Measurements from ENCODE around the gene RPL13.
A peak's percentile ranks its signal among the peaks of the same experiment; 100 is the strongest.

The RPL13 gene

DNA sequence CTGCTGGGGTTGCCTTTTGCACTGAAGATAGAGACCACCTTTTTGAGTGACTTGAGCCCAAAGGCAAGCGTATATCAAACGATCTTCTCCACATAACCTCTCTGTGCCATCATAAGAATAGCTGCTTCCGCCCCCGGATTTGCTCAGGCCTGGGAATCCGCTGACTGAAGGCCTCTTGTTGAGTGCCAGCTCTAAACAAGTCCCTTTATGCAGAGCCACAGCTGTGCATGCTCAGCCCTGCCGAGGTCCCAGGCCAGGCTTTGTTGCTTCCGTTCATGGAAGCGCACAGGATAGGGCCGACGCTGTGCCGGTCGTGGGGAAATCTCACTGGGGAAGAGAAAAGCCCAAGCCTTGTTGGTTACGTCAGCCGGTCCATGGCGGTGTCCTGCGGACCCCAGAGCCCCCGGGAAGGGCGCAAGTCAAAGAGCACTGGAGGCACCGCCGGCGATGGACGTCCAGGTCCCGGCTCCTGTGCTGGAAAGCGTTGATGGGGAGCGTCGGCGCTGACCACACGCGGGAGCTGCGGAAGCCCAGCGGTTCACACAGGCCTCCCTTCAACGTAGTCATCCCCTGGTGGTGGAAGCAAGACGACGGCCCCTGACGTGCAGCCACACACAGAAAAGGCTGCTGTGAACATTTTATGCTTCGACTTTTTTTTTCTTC lies 23.5 kb upstream of the RPL13 start:
- Mint-ChIP-seq H3K4me1 (ENCODE audit: low read depth) (peaks cover 26% of the 10 kb centered on the region), H3K36me3 (peaks cover 8% of the 10 kb centered on the region), H3K9me3 (ENCODE audit: low read depth) (no peaks in the 10 kb centered on the region), H3K4me3 (no peak overlapping the region), H3K27ac (no peak overlapping the region), H3K27me3 (no peaks in the 10 kb centered on the region)

DNA sequence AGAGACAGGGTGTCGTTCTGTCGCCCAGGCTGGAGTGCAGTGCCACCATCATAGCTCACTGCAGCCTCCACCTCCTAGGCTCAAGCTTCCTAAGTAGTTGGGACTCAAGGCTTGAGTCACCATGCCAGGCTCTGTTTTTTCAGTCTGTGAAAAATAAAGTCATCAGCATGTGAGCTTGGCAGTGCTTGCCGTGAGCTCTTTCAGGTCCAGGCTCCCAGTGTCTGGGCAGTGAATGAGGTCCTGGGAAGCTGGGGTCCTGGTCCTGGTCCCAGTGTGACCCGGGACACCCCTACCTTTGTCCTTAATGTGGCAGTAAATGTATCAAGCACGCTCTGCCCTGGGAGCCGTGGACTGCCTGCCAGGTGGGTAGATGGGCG lies 22.9 kb upstream of the RPL13 start:
- Mint-ChIP-seq H3K36me3 (peaks cover 8% of the 10 kb centered on the region), H3K27ac (no peak overlapping the region), H3K4me3 (no peak overlapping the region), H3K27me3 (no peaks in the 10 kb centered on the region), H3K4me1 (ENCODE audit: low read depth) (peaks cover 26% of the 10 kb centered on the region), H3K9me3 (ENCODE audit: low read depth) (no peaks in the 10 kb centered on the region)

DNA sequence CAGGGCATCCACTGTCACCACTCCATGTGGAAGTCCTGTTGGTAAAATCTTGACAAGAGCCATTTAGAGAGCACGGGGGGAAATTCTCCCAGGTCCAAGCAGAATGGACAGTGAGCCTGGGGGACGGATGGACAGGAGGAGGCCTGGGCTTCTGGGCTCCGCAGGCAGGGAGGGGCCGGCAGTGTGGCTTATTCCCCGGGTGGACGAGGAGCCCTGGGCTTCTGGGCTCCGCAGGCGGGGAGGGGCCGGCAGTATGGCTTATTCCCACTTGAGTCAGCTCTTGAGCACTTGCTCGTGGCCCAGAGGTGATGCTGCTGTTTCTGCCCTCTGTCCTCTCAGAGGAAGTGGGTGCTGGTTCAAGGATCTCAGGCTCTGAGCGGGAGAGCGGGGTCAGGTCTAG lies 22.2 kb upstream of the RPL13 start:
- H3K36me3 Mint-ChIP-seq: peaks cover 8% of the 10 kb centered on the region
- H3K27me3 Mint-ChIP-seq: no peaks in the 10 kb centered on the region
- peaks cover 26% of the 10 kb centered on the region for H3K4me1 Mint-ChIP-seq (ENCODE audit: low read depth)
- H3K4me3 Mint-ChIP-seq: no peak overlapping the region
- no peaks in the 10 kb centered on the region for H3K9me3 Mint-ChIP-seq (ENCODE audit: low read depth)
- no peak overlapping the region for H3K27ac Mint-ChIP-seq

- H3K4me3 Mint-ChIP-seq: peak overlapping the region; percentile 27
- no peak overlapping the region for H3K27ac Mint-ChIP-seq
- H3K36me3 Mint-ChIP-seq: peaks cover 3% of the 10 kb centered on the region
Measured at GRCh38 chr16:89540557-89540956, 19.9 kb upstream of the RPL13 start.

DNA sequence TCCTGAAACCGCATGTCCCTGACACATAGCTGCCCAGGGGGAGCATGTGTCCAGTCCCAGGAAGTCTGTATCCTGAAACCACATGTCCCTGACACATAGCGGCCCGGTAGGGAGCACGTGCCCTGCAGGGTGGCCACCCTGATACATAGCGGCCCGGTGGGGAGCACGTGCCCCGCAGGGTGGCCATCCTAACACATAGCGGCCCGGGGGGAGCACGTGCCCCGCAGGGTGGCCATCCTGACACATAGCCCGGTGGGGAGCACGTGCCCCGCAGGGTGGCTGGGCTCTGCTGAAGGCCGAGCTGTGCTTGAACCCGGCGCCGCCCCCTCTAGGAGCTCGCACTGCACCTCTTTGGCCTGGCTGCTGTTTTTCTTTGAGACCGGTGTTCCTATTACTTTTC lies 18.7 kb upstream of the RPL13 start:
- H3K36me3 Mint-ChIP-seq: peaks cover 3% of the 10 kb centered on the region
- no peak overlapping the region for H3K27ac Mint-ChIP-seq
- H3K9me3 Mint-ChIP-seq (ENCODE audit: low read depth): no peaks in the 10 kb centered on the region
- H3K4me1 Mint-ChIP-seq (ENCODE audit: low read depth): peaks cover 4% of the 10 kb centered on the region
- no peak overlapping the region for H3K4me3 Mint-ChIP-seq
- H3K27me3 Mint-ChIP-seq: no peaks in the 10 kb centered on the region

More at GRCh38 chr16:89540557-89540956, 19.9 kb upstream of the RPL13 start:
- Mint-ChIP-seq H3K9me3 (ENCODE audit: low read depth) (no peaks in the 10 kb centered on the region), H3K4me1 (ENCODE audit: low read depth) (peaks cover 4% of the 10 kb centered on the region), H3K27me3 (no peaks in the 10 kb centered on the region)

- no peak overlapping the region for H3K4me3 Mint-ChIP-seq
- H3K27me3 Mint-ChIP-seq: no peaks in the 10 kb centered on the region
- peaks cover 8% of the 10 kb centered on the region for H3K36me3 Mint-ChIP-seq
- no peak overlapping the region for H3K27ac Mint-ChIP-seq
- peaks cover 17% of the 10 kb centered on the region for H3K4me1 Mint-ChIP-seq (ENCODE audit: low read depth)
- no peaks in the 10 kb centered on the region for H3K9me3 Mint-ChIP-seq (ENCODE audit: low read depth)
Measured at GRCh38 chr16:89544113-89544512, 16.4 kb upstream of the RPL13 start.

GRCh38 chr16:89544713-89545043 lies 15.8 kb upstream of the RPL13 start:
- Mint-ChIP-seq H3K9me3 (ENCODE audit: low read depth) (no peaks in the 10 kb centered on the region), H3K27ac (no peak overlapping the region), H3K4me3 (no peak overlapping the region), H3K27me3 (no peaks in the 10 kb centered on the region), H3K36me3 (peaks cover 10% of the 10 kb centered on the region), H3K4me1 (ENCODE audit: low read depth) (peaks cover 23% of the 10 kb centered on the region)

GRCh38 chr16:89545044-89545830 lies 15.2 kb upstream of the RPL13 start:
- H3K4me3 Mint-ChIP-seq: no peak overlapping the region
- H3K27ac Mint-ChIP-seq: no peak overlapping the region
- H3K27me3 Mint-ChIP-seq: no peaks in the 10 kb centered on the region
- peaks cover 10% of the 10 kb centered on the region for H3K36me3 Mint-ChIP-seq
- H3K9me3 Mint-ChIP-seq (ENCODE audit: low read depth): no peaks in the 10 kb centered on the region
- H3K4me1 Mint-ChIP-seq (ENCODE audit: low read depth): peaks cover 27% of the 10 kb centered on the region

- H3K4me3 Mint-ChIP-seq: no peak overlapping the region
- no peak overlapping the region for H3K27ac Mint-ChIP-seq
- H3K36me3 Mint-ChIP-seq: peaks cover 10% of the 10 kb centered on the region
- no peaks in the 10 kb centered on the region for H3K9me3 Mint-ChIP-seq (ENCODE audit: low read depth)
- peaks cover 31% of the 10 kb centered on the region for H3K4me1 Mint-ChIP-seq (ENCODE audit: low read depth)
- H3K27me3 Mint-ChIP-seq: no peaks in the 10 kb centered on the region
Measured at GRCh38 chr16:89545831-89546574, 14.5 kb upstream of the RPL13 start.

- H3K36me3 Mint-ChIP-seq: peaks cover 7% of the 10 kb centered on the region
- no peaks in the 10 kb centered on the region for H3K27me3 Mint-ChIP-seq
- H3K27ac Mint-ChIP-seq: no peak overlapping the region
Measured at GRCh38 chr16:89546781-89547180, 13.7 kb upstream of the RPL13 start.

DNA sequence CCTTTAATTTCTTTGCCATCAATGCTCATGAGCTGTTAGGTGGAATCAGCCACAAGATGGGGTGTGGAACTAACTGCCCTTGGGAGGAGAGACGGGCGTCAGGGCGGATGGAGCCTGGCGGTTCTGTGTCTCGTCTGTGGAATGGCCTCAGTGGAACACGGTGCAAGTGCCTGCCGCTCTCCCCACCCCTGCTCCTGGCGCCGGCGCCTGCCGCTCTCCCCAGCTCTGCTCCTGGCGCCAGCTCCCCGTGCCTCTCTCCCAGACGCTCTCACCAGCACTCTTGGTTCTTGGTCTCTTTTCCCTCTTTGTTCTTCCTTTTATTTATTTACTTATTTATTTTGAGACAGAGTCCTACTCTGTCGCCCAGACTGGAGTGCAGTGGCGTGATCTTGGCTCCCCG lies 13.2 kb upstream of the RPL13 start:
- no peaks in the 10 kb centered on the region for H3K27me3 Mint-ChIP-seq
- H3K36me3 Mint-ChIP-seq: peaks cover 7% of the 10 kb centered on the region
- H3K4me3 Mint-ChIP-seq: no peak overlapping the region
- H3K27ac Mint-ChIP-seq: no peak overlapping the region
- no peaks in the 10 kb centered on the region for H3K9me3 Mint-ChIP-seq (ENCODE audit: low read depth)
- peaks cover 31% of the 10 kb centered on the region for H3K4me1 Mint-ChIP-seq (ENCODE audit: low read depth)

More at GRCh38 chr16:89546781-89547180, 13.7 kb upstream of the RPL13 start:
- H3K4me3 Mint-ChIP-seq: no peak overlapping the region
- H3K9me3 Mint-ChIP-seq (ENCODE audit: low read depth): no peaks in the 10 kb centered on the region
- peaks cover 31% of the 10 kb centered on the region for H3K4me1 Mint-ChIP-seq (ENCODE audit: low read depth)

GRCh38 chr16:89547860-89548259 lies 12.6 kb upstream of the RPL13 start:
- Mint-ChIP-seq H3K27ac (no peak overlapping the region), H3K4me1 (ENCODE audit: low read depth) (peaks cover 31% of the 10 kb centered on the region), H3K27me3 (no peaks in the 10 kb centered on the region), H3K9me3 (ENCODE audit: low read depth) (no peaks in the 10 kb centered on the region), H3K4me3 (no peak overlapping the region), H3K36me3 (peaks cover 7% of the 10 kb centered on the region)

- Mint-ChIP-seq H3K27ac (peak overlapping the region; percentile 83), H3K4me3 (peak overlapping the region; percentile 67), H3K9me3 (ENCODE audit: low read depth) (no peaks in the 10 kb centered on the region), H3K27me3 (no peaks in the 10 kb centered on the region), H3K36me3 (peaks cover 7% of the 10 kb centered on the region), H3K4me1 (ENCODE audit: low read depth) (peaks cover 31% of the 10 kb centered on the region)
Measured at GRCh38 chr16:89548344-89549006, 12.0 kb upstream of the RPL13 start.

GRCh38 chr16:89549007-89549700 lies 11.3 kb upstream of the RPL13 start:
- Mint-ChIP-seq H3K27ac (peak overlapping the region; percentile 83), H3K36me3 (peaks cover 7% of the 10 kb centered on the region), H3K9me3 (ENCODE audit: low read depth) (no peaks in the 10 kb centered on the region), H3K4me3 (peak overlapping the region; percentile 67), H3K4me1 (ENCODE audit: low read depth) (peaks cover 31% of the 10 kb centered on the region), H3K27me3 (no peaks in the 10 kb centered on the region)

All from activated naive CD8-positive, alpha-beta T cell (primary cell).